DLD1 (cell line): ENCODE data around the gene ATP6V1G2.
"Not testable (repeated sequence)": the region's sequence is repeated elsewhere in the genome, so short reads cannot be mapped to it uniquely, and the experiment has no call there.

Experiments
- in situ Hi-C: cut with HindIII; loops from 2 replicates; pipeline ENCODE4 v1.10.0; 2017; ENCODE audit warnings: low sequenced_read_pairs

Gene ATP6V1G2

DNA sequence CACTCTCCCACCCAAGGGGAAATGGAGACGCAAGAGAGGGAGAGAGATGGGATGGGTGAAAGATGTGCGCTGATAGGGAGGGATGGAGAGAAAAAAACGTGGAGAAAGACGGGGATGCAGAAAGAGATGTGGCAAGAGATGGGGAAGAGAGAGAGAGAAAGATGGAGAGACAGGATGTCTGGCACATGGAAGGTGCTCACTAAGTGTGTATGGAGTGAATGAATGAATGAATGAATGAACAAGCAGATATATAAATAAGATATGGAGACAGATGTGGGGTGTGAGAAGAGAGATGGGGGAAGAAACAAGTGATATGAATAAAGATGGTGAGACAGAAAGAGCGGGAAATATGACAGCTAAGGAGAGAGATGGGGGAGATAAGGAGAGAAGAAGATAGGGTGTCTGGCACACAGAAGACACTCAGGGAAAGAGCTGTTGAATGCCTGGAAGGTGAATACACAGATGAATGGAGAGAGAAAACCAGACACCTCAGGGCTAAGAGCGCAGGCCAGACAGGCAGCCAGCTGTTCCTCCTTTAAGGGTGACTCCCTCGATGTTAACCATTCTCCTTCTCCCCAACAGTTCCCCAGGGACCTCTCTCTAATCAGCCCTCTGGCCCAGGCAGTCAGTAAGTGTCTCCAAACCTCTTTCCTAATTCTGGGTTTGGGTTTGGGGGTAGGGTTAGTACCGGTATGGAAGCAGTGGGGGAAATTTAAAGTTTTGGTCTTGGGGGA, 29.7 kb upstream of the ATP6V1G2 start:
- in situ Hi-C loops, result no loop called here

DNA sequence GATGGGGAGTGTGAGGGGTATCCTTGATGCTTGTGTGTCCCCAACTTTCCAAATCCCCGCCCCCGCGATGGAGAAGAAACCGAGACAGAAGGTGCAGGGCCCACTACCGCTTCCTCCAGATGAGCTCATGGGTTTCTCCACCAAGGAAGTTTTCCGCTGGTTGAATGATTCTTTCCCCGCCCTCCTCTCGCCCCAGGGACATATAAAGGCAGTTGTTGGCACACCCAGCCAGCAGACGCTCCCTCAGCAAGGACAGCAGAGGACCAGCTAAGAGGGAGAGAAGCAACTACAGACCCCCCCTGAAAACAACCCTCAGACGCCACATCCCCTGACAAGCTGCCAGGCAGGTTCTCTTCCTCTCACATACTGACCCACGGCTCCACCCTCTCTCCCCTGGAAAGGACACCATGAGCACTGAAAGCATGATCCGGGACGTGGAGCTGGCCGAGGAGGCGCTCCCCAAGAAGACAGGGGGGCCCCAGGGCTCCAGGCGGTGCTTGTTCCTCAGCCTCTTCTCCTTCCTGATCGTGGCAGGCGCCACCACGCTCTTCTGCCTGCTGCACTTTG, 29.0 kb upstream of the ATP6V1G2 start, which contains the start of gene TNF:
Gene TNF, plus strand, starts transcription at position 231 of the 567 bp plus-strand sequence. Its CDS starts 177 bp downstream, at position 408.
- in situ Hi-C loops, result no loop called here

DNA sequence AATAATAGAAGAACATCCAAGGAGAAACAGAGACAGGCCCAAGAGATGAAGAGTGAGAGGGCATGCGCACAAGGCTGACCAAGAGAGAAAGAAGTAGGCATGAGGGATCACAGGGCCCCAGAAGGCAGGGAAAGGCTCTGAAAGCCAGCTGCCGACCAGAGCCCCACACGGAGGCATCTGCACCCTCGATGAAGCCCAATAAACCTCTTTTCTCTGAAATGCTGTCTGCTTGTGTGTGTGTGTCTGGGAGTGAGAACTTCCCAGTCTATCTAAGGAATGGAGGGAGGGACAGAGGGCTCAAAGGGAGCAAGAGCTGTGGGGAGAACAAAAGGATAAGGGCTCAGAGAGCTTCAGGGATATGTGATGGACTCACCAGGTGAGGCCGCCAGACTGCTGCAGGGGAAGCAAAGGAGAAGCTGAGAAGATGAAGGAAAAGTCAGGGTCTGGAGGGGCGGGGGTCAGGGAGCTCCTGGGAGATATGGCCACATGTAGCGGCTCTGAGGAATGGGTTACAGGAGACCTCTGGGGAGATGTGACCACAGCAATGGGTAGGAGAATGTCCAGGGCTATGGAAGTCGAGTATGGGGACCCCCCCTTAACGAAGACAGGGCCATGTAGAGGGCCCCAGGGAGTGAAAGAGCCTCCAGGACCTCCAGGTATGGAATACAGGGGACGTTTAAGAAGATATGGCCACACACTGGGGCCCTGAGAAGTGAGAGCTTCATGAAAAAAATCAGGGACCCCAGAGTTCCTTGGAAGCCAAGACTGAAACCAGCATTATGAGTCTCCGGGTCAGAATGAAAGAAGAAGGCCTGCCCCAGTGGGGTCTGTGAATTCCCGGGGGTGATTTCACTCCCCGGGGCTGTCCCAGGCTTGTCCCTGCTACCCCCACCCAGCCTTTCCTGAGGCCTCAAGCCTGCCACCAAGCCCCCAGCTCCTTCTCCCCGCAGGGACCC, 28.0 kb upstream of the ATP6V1G2 start:
- in situ Hi-C loops, result no loop called here

DNA sequence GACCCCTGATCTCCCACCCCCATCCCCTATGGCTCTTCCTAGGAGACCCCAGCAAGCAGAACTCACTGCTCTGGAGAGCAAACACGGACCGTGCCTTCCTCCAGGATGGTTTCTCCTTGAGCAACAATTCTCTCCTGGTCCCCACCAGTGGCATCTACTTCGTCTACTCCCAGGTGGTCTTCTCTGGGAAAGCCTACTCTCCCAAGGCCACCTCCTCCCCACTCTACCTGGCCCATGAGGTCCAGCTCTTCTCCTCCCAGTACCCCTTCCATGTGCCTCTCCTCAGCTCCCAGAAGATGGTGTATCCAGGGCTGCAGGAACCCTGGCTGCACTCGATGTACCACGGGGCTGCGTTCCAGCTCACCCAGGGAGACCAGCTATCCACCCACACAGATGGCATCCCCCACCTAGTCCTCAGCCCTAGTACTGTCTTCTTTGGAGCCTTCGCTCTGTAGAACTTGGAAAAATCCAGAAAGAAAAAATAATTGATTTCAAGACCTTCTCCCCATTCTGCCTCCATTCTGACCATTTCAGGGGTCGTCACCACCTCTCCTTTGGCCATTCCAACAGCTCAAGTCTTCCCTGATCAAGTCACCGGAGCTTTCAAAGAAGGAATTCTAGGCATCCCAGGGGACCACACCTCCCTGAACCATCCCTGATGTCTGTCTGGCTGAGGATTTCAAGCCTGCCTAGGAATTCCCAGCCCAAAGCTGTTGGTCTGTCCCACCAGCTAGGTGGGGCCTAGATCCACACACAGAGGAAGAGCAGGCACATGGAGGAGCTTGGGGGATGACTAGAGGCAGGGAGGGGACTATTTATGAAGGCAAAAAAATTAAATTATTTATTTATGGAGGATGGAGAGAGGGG, 27.1 kb upstream of the ATP6V1G2 start:
- in situ Hi-C loops, result no loop called here

DNA sequence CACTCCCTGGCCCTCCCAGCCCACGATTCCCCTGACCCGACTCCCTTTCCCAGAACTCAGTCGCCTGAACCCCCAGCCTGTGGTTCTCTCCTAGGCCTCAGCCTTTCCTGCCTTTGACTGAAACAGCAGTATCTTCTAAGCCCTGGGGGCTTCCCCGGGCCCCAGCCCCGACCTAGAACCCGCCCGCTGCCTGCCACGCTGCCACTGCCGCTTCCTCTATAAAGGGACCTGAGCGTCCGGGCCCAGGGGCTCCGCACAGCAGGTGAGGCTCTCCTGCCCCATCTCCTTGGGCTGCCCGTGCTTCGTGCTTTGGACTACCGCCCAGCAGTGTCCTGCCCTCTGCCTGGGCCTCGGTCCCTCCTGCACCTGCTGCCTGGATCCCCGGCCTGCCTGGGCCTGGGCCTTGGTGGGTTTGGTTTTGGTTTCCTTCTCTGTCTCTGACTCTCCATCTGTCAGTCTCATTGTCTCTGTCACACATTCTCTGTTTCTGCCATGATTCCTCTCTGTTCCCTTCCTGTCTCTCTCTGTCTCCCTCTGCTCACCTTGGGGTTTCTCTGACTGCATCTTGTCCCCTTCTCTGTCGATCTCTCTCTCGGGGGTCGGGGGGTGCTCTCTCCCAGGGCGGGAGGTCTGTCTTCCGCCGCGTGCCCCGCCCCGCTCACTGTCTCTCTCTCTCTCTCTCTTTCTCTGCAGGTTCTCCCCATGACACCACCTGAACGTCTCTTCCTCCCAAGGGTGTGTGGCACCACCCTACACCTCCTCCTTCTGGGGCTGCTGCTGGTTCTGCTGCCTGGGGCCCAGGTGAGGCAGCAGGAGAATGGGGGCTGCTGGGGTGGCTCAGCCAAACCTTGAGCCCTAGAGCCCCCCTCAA, 25.9 kb upstream of the ATP6V1G2 start, which contains the start of gene LTA:
Gene LTA, plus strand, starts transcription at position 249 of the 871 bp plus-strand sequence. Its CDS starts 454 bp downstream, at position 703.
- in situ Hi-C loops, result no loop called here

DNA sequence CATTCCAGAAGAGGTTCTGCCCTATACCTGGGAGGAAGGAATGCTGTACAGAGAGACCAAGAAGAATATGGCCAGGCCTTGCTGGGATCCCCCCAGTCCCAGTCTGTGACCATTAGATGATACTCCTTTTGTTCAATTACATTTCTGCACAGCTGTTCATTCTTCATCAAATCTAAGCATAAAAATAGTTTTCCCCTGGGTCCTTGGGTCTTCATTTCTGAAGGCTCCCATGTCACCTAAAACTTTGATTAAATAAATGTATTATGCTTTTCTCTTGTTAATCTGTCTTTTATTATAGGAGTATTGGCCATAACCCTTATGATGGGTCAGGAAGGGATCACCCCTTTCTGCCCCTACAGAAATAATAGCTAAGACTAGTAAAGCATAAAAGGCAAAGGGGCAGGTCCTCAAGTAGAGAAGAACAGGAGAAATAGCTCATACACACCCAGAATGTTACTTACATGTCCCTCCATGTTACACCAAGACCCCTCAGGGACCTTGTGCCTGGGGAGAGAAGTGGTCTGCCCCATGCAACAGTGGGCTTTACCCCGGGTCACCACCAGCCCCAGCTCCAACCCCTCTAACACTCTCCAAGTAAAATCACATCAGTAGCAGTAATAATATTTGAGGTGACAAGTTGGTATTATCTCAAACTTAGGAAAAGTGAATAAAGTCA, 23.6 kb upstream of the ATP6V1G2 start:
- in situ Hi-C loops, result no loop called here

DNA sequence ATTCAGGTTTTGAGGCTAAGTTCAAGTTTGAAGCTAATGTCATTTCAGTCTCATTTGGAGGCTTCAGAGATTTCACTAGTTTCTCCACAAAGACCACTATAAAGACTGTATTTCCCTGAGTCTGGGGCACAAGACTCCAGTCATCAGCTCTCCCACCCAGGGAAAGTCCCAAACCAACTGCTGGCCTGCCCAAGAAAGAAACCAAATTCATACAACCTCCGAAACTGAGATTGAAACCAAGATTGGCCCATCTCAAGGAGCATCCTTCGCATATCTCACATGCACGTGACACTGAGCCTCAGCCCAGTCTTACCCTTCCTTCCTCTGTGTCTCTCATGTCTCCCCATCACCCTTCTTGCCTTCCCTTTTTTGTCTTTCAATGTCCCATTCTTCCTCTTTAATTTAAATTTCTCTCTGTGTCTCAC, 22.1 kb upstream of the ATP6V1G2 start:
- in situ Hi-C loops, result no loop called here

DNA sequence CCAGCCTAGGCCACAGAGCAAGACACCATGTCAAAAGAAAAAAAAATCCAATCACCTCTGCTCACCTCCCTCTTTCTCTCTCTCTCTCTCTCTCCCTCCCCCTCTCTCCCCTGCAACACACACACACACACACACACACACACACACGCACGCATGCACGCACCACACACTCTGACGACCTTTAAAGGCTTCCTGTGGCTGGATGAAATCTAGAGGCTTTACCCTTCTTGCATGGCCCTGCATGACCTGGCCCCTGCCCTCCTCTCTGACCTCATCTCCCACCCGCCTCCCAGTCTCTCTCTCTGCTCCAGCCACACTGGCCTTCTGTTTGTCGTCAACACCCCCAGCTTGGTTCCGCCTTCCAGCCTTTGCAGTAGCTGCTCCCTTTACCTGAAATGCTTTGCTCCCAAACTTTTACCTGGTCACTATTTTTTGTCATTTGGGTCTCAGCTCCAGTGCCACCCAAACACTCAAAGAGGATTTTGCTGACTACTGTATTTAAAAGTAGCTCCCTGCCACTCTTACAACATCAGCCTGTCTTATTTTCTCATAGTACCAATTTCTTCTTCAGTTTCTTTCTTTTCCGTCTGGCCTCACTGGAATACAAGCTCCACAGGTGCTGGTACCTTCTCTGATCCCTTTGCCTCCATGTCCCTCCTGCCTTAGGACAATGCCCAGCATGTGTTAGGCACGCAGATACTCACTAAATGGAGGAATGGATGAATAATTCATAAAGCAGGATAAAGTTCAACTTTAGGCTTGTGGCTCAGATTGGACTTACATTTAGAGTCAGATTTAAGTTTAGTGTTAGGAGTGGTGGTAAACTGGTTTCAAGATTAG, 21.3 kb upstream of the ATP6V1G2 start:
- in situ Hi-C loops, result no loop called here

DNA sequence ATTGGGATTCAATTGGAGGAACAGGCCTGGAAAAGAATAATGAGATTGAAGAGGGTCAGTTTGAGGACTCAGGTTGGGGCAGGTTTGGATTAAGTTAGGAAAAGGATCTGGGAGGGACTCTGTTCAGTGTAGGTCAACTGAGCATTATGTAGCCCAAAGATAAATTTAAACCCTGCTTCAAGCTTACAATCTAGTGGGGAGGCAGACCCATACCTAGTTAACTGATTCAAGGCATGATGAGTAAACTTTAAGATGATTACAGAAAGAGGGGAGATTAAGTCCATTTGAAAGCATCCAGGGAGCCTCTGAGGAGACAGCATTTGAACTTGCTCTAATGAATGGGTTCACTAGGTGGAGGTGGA, 14.3 kb upstream of the ATP6V1G2 start:
- in situ Hi-C loops, result no loop called here

DNA sequence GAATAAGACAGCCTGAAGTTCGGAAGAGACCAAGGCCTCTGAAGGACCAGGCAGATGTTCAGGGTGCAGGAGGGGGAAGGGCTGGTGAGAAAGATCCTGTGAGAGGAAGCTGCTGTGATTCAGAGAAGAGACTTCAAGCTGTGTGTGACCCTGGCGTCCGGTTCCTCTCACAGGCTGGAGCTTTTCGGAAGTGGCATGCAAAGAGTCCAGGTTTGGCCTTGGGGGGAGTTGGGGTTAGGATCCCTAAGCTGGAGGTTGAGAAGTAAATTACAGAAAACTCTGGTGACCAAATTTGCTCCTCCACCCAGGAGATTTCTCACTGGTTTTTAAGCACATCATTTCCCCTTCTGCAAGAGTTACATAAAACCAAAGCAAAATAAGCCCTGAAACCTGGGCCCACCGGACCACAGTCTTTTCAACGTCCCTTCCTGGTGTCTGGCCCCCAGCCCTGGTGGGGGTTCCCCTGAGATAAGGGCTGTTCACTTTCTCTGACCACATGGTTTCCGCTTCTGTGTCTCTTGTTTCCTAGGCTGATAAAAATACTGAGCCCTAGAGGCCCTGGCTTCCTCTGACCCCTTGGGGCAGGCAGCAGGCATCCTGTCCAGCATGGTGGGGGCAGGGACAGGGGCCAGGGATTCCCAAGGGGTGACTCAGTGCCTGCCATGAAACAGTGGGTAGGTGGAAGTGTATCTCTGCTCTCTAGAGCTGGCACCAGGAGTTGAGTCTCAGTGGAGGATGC, 13.7 kb upstream of the ATP6V1G2 start:
- in situ Hi-C loops, result no loop called here

DNA sequence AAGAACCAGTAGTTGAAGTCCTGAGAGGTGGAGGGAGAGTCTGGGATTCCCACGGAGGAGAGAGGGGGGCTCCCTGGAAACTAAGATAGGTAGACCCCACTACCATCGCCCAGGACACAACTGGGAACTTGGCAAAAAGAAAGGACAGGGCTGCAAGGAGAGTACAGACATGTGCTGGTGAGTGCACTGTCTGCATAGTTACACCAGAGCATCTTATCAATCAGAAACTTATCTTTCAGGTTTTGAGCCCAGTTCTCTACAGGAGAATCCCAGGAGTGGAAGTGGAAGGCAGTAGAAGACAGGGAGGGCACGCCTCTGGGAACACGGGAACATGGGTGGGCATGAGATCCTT, 13.2 kb upstream of the ATP6V1G2 start:
- in situ Hi-C loops, result no loop called here

DNA sequence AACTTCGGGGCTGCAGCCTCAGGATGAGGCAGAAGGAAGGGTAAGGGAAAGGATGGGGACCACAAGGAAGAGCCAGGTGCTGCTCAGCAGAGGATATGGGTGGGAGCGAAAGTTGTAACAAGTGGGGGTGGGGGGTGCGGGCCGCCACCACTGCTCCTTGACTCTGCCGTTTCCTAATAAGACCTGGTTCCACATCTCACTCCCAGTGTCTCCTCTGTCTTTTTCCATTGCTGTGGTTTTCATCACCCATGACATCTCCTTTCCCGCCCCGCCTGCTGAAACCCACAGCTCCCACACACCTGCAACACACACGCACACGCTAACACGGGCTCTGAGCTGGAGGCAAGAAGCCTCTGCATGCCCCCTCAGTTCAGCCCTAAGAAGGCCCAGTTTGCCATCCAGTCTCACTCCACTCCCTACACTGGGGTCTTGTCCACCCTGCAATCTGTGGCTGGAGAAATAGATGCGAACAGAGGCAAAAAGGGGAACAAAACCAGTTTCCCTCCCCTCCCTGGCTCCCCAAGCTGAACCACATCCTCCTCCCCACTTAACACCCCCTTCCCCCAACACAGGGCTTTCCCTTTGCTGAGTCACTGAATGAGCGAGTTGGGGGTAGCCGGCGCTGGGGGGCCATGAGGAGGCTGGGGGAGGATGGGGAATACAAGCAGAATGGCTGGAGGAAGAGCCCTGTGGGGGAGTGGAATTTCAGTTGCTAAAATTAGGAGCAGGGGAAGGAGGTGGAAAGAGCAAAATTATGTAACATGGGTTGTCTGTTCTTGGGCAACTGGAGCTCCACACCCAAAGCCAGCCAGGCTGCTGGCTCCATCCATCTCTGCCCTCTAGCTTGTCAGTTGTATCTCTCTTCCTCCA, 12.5 kb upstream of the ATP6V1G2 start:
- in situ Hi-C loops, result no loop called here

DNA sequence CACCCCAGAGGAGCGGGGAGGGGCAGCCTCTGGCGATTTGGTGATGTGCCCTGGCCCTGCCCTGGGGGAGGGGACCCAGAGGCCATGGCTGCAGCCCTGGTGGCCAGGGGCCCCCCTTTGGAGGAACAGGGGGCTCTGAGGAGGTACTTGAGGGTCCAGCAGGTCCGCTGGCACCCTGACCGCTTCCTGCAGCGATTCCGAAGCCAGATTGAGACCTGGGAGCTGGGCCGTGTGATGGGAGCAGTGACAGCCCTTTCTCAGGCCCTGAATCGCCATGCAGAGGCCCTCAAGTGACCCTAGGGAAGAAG, 11.9 kb upstream of the ATP6V1G2 start:
- in situ Hi-C loops, result no loop called here

DNA sequence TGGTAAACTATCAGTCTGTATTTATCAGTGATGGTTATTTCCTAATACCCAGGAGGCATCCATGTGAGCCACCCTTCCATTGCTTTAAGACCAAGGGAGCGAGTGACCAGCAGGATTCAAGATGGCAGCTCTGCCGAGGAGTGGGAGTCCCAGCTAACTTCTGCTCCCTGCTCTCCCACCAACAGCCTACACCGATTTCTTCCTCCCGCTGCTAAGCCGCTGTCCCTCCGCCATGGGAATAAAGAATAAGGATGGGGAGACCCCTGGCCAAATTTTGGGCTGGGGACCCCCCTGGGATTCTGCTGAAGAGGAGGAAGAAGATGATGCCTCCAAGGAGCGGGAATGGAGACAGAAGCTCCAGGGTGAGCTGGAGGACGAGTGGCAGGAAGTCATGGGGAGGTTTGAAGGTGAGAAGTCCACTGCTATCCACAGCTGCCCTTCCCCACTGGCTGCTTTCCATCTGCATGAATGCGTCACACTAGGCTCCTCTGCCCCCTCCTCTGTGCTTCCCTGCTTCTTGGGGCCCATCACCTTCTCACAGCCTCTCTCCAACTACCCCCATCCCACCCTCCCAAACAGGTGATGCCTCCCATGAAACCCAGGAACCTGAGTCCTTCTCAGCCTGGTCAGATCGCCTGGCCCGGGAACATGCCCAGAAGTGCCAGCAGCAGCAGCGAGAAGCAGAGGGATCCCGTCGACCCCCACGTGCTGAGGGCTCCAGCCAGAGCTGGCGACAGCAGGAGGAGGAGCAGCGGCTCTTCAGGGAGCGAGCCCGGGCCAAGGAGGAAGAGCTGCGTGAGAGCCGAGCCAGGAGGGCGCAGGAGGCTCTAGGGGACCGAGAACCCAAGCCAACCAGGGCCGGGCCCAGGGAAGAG, 11.3 kb upstream of the ATP6V1G2 start:
- in situ Hi-C loops, result no loop called here

DNA sequence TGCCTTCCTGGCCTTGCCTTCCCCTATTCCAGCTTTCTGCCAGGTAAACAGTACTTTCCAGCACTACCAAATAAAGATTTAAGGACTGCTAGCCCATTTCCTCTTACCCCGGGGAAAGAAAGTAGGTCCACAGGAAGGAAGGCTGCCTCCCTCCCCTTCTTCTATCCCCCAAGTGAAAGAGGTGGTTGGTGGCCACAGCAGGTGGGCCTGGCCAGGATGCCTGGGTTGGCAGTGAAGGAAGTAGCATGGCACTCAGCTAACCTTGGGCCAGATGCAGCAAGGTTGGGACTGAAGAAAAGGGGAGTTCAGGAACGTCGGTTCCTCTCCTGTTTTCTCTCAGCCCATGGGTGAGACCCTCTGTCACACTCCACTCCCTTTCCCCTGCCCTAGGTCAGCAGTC, 9.9 kb upstream of the ATP6V1G2 start:
- in situ Hi-C loops, result no loop called here

DNA sequence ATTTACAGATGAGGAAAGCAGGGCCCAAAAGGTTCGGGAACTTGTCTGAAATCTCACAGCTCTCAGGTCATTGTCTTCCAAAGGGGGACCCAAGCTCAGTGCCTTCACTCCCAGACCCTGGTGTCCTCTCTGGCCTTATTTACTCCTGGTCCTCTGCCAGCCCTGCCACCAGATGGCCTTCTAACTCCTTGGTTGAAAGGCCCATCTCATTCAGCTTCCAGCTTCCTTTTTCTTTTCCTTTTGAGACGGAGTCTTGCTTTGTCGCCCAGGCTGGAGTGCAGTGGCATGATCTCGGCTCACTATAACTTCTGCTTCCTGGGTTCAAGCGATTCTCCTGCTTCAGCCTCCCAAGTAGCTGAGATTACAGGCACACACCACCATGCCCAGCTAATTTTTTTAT, 5.0 kb upstream of the ATP6V1G2 start:
- in situ Hi-C loops, result not testable (repeated sequence)
